Central memory CD4-positive, alpha-beta T cell (primary cell): Measurements from ENCODE around the gene LILRA5.
"Not testable (repeated sequence)": the region's sequence is repeated elsewhere in the genome, so short reads cannot be mapped to it uniquely, and the experiment has no call there.

ENCODE experiments used
- DNase-seq: peaks from one replicate; pipeline ENCODE4 v3.0.0; 2022

LILRA5 gene

GRCh38 chr19:54299515-54299914, 13.5 kb downstream of the LILRA5 start:
- no peak for DNase-seq

- DNase-seq, result no peak
Observed at GRCh38 chr19:54299126-54299498, 13.9 kb downstream of the LILRA5 start.

GRCh38 chr19:54298357-54299125, 14.4 kb downstream of the LILRA5 start:
- DNase-seq, result no peak

- no peak for DNase-seq
Observed at GRCh38 chr19:54297759-54298305, 15.1 kb downstream of the LILRA5 start.

GRCh38 chr19:54294539-54294938, 18.4 kb downstream of the LILRA5 start:
- DNase-seq, result no peak

- DNase-seq, result not testable (repeated sequence)
Observed at GRCh38 chr19:54289160-54289559, 23.8 kb downstream of the LILRA5 start.

- no peak for DNase-seq
Observed at GRCh38 chr19:54287456-54287855, 25.5 kb downstream of the LILRA5 start.

GRCh38 chr19:54286283-54286682, 26.7 kb downstream of the LILRA5 start:
- not testable (repeated sequence) for DNase-seq

- DNase-seq, result not testable (repeated sequence)
Observed at GRCh38 chr19:54285427-54286056, 27.4 kb downstream of the LILRA5 start.

GRCh38 chr19:54282686-54283470, 30.1 kb downstream of the LILRA5 start:
- no peak for DNase-seq

- not testable (repeated sequence) for DNase-seq
Observed at GRCh38 chr19:54281729-54282075, 31.3 kb downstream of the LILRA5 start.

- no peak for DNase-seq
Observed at GRCh38 chr19:54281007-54281728, 31.8 kb downstream of the LILRA5 start, which contains the start of gene LILRB2. LILRB2 (minus strand) TSS chr19:54281110; CDS start chr19:54280496, 614 bp downstream.

- DNase-seq, result not testable (repeated sequence)
Observed at GRCh38 chr19:54280441-54280840, 32.5 kb downstream of the LILRA5 start.

- not testable (repeated sequence) for DNase-seq
Observed at GRCh38 chr19:54280025-54280424, 32.9 kb downstream of the LILRA5 start.

GRCh38 chr19:54279406-54279962, 33.5 kb downstream of the LILRA5 start:
- no peak for DNase-seq

- DNase-seq, result not testable (repeated sequence)
Observed at GRCh38 chr19:54278571-54279195, 34.3 kb downstream of the LILRA5 start.

- not testable (repeated sequence) for DNase-seq
Observed at GRCh38 chr19:54278056-54278455, 34.9 kb downstream of the LILRA5 start.

GRCh38 chr19:54277111-54277615, 35.8 kb downstream of the LILRA5 start:
- DNase-seq, result not testable (repeated sequence)

GRCh38 chr19:54275951-54276350, 37.0 kb downstream of the LILRA5 start:
- no peak for DNase-seq

- DNase-seq, result not testable (repeated sequence)
Observed at GRCh38 chr19:54274516-54274915, 38.5 kb downstream of the LILRA5 start.

GRCh38 chr19:54273821-54274220, 39.1 kb downstream of the LILRA5 start:
- no peak for DNase-seq
